HEK293T (cell line): ENCODE measurements around the gene PCDHA1.

Source experiments
- ARNT ChIP-seq: fragments of 450-650 bp; IDR thresholded peaks from 2 replicates; pipeline ENCODE4 v1.6.1; 2017; ENCODE audit warnings: mild to moderate bottlenecking
- BHLHE40 ChIP-seq: fragments of 450-650 bp; IDR thresholded peaks from 2 replicates; pipeline ENCODE4 v1.6.1; 2016; ENCODE audit warnings: mild to moderate bottlenecking, moderate library complexity, borderline replicate concordance
- CTBP1 ChIP-seq: fragments of 450-650 bp; IDR thresholded peaks from 2 replicates; pipeline ENCODE4 v1.6.1; 2016; ENCODE audit warnings: borderline replicate concordance
- FOXA1 ChIP-seq: fragments of 450-650 bp; IDR thresholded peaks from 2 replicates; pipeline ENCODE4 v1.6.1; 2016; ENCODE audit warnings: mild to moderate bottlenecking
- FOXK2 ChIP-seq: fragments of 450-650 bp; IDR thresholded peaks from 2 replicates; pipeline ENCODE4 v1.6.1; 2016; ENCODE audit warnings: mild to moderate bottlenecking
- FOXM1 ChIP-seq: fragments of 450-650 bp; IDR thresholded peaks from 2 replicates; pipeline ENCODE4 v1.6.1; 2017; ENCODE audit warnings: mild to moderate bottlenecking, borderline replicate concordance
- HDGF ChIP-seq: fragments of 450-650 bp; IDR thresholded peaks from 2 replicates; pipeline ENCODE4 v1.6.1; 2017; ENCODE audit warnings: antibody characterized with exemption, borderline replicate concordance
- L3MBTL2 ChIP-seq: fragments of 450-650 bp; conservative IDR thresholded peaks from 2 replicates; pipeline ENCODE4 v1.6.1; 2016; ENCODE audit warnings: mild to moderate bottlenecking
- LEF1 ChIP-seq: fragments of 450-650 bp; IDR thresholded peaks from 2 replicates; pipeline ENCODE4 v1.6.1; 2017; ENCODE audit warnings: mild to moderate bottlenecking, borderline replicate concordance
- PKNOX1 ChIP-seq: fragments of 450-650 bp; IDR thresholded peaks from 2 replicates; pipeline ENCODE4 v1.6.1; 2016
- SP1 ChIP-seq: fragments of 450-650 bp; IDR thresholded peaks from 2 replicates; pipeline ENCODE4 v1.6.1; 2017
- SUZ12 ChIP-seq: fragments of 450-650 bp; IDR thresholded peaks from 2 replicates; pipeline ENCODE4 v1.6.1; 2016; ENCODE audit warnings: mild to moderate bottlenecking
- TARDBP ChIP-seq: fragments of 450-650 bp; IDR thresholded peaks from 2 replicates; pipeline ENCODE4 v1.6.1; 2016
- ZNF384 ChIP-seq: fragments of 450-650 bp; IDR thresholded peaks from 2 replicates; pipeline ENCODE4 v1.6.1; 2016

- TF ChIP-seq CTBP1 (no peak), BHLHE40 (no peak), PKNOX1 (no peak), ARNT (no peak), SP1 (no peak), LEF1 (no peak), SUZ12 (no peak), ZNF384 (no peak), FOXK2 (no peak), TARDBP (no peak), L3MBTL2 (no peak), FOXA1 (no peak), FOXM1 (no peak), HDGF (no peak)
These were observed 44.0 kb upstream of the PCDHA1 start for GRCh38 chr5:140741967-140742366.
